Mesenchymal stem cell (in vitro differentiated cells and primary cell): ENCODE results near the gene KISS1.

Source experiments
- DNase-seq: peaks from one replicate; pipeline ENCODE4 v3.0.0-alpha.2; 2013
- H2AFZ ChIP-seq: one replicate; pipeline ENCODE4 v1.6.1; 2013; ENCODE audit warnings: low read depth, mild to moderate bottlenecking, control low read depth, inconsistent platforms, low read length, moderate library complexity
- H2AK5ac ChIP-seq: 2 replicates; pipeline ENCODE4 v1.6.1; 2013; ENCODE audit warnings: low read length, moderate library complexity, mild to moderate bottlenecking, inconsistent platforms; ENCODE audit not compliant: severe bottlenecking
- H2BK120ac ChIP-seq: one replicate; pipeline ENCODE4 v1.6.1; 2013; ENCODE audit warnings: low read depth, mild to moderate bottlenecking, inconsistent platforms, low read length, moderate library complexity
- H2BK12ac ChIP-seq, 2 experiments: one replicate each; pipeline ENCODE4 v1.6.1; 2013; ENCODE audit warnings: inconsistent platforms in 2 of 2, low read length in 2 of 2, mild to moderate bottlenecking in 2 of 2, moderate library complexity in 2 of 2, control low read depth in 1 of 2
- H2BK15ac ChIP-seq: one replicate; pipeline ENCODE4 v1.6.1; 2013; ENCODE audit warnings: mild to moderate bottlenecking, low read depth, inconsistent platforms; ENCODE audit not compliant: poor library complexity, severe bottlenecking
- H2BK5ac ChIP-seq: 2 replicates; pipeline ENCODE4 v1.6.1; 2013; ENCODE audit warnings: low read depth, mild to moderate bottlenecking, low read length, control low read depth, inconsistent platforms; ENCODE audit not compliant: poor library complexity, severe bottlenecking
- H3K14ac ChIP-seq, 2 experiments: one replicate each; pipeline ENCODE4 v1.6.1; 2013; ENCODE audit warnings: inconsistent platforms in 2 of 2, low read length in 2 of 2, control low read depth in 1 of 2, mild to moderate bottlenecking in 1 of 2, moderate library complexity in 1 of 2
- H3K18ac ChIP-seq, 2 experiments: one replicate each; pipeline ENCODE4 v1.6.1; 2013; ENCODE audit warnings: inconsistent platforms in 2 of 2, low read length in 2 of 2, control low read depth in 1 of 2, low read depth in 1 of 2, mild to moderate bottlenecking in 1 of 2
- H3K23ac ChIP-seq, 2 experiments: one replicate each; pipeline ENCODE4 v1.6.1; 2013; ENCODE audit warnings: inconsistent platforms in 2 of 2, low read length in 2 of 2, mild to moderate bottlenecking in 2 of 2, moderate library complexity in 2 of 2, control low read depth in 1 of 2
- H3K27ac ChIP-seq: 2 replicates; pipeline ENCODE4 v1.5.1; 2013; ENCODE audit warnings: mild to moderate bottlenecking, moderate library complexity, low read length, control low read depth, inconsistent platforms; ENCODE audit not compliant: poor library complexity, severe bottlenecking
- H3K27me3 ChIP-seq, 2 experiments: 2 replicates each; pipeline versions ENCODE4 v1.6.1 to v1.7.0; 2013; ENCODE audit warnings: low read length in 2 of 2, mild to moderate bottlenecking in 2 of 2, moderate library complexity in 2 of 2, control low read depth in 1 of 2, inconsistent platforms in 1 of 2; ENCODE audit not compliant: control insufficient read depth in 1 of 2, insufficient read depth in 1 of 2
- H3K36me3 ChIP-seq, 2 experiments: 2 replicates each; pipeline versions ENCODE4 v1.6.1 to v1.7.0; 2013; ENCODE audit warnings: low read length in 2 of 2, control low read depth in 1 of 2, inconsistent platforms in 1 of 2, low read depth in 1 of 2, mild to moderate bottlenecking in 1 of 2; ENCODE audit not compliant: insufficient read depth in 2 of 2, control insufficient read depth in 1 of 2
- H3K4ac ChIP-seq, 2 experiments: one replicate each; pipeline ENCODE4 v1.6.1; 2013; ENCODE audit warnings: inconsistent platforms in 2 of 2, low read length in 2 of 2, mild to moderate bottlenecking in 2 of 2, moderate library complexity in 2 of 2, control low read depth in 1 of 2, low read depth in 1 of 2
- H3K4me1 ChIP-seq: 2 replicates; pipeline ENCODE4 v1.6.1; 2013; ENCODE audit warnings: low read depth, low read length, control low read depth; ENCODE audit not compliant: control insufficient read depth, insufficient read depth
- H3K4me2 ChIP-seq: 2 replicates; pipeline ENCODE4 v1.6.1; 2013; ENCODE audit warnings: low read length, mild to moderate bottlenecking, inconsistent platforms; ENCODE audit not compliant: poor library complexity, severe bottlenecking
- H3K4me3 ChIP-seq, 2 experiments: 2 replicates each; pipeline versions ENCODE4 v1.5.1 to v1.7.0; 2013; ENCODE audit warnings: low read length in 2 of 2, mild to moderate bottlenecking in 2 of 2, control low read depth in 1 of 2, low read depth in 1 of 2; ENCODE audit not compliant: insufficient read depth in 1 of 2
- H3K79me1 ChIP-seq: replicated peaks from 2 replicates; pipeline ENCODE4 v1.6.1; 2013; ENCODE audit warnings: mild to moderate bottlenecking, control low read depth, low read length, inconsistent platforms; ENCODE audit not compliant: poor library complexity, severe bottlenecking
- H3K9ac ChIP-seq: 2 replicates; pipeline ENCODE4 v1.7.0; 2013; ENCODE audit warnings: mild to moderate bottlenecking, low read length, moderate library complexity
- H3K9me3 ChIP-seq: 2 replicates; pipeline ENCODE4 v1.7.0; 2013; ENCODE audit warnings: mild to moderate bottlenecking, low read length; ENCODE audit not compliant: control insufficient read depth
- H4K8ac ChIP-seq: one replicate; pipeline ENCODE4 v1.6.1; 2013; ENCODE audit warnings: inconsistent platforms, mild to moderate bottlenecking, low read length, moderate library complexity
- H4K91ac ChIP-seq: one replicate; pipeline ENCODE4 v1.6.1; 2013; ENCODE audit warnings: mild to moderate bottlenecking, low read length, inconsistent platforms
- WGBS: methylation state at CpG from one replicate; pipeline ENCODE4 v1.1.7; 2013; ENCODE audit warnings: mixed read lengths; 5-methylcytosine and 5-hydroxymethylcytosine counted together

Gene KISS1

GRCh38 chr1:204151552-204152309 is 44.6 kb downstream of the KISS1 start, which contains the start of gene ETNK2:
TSS of gene ETNK2 (minus strand) at chr1:204152044. CDS start at chr1:204151852, 192 bp downstream.
- peak within 1 kb of the TSS; percentile 53 for H3K9ac ChIP-seq
- peak within 1 kb of the TSS; percentile 60 for H2AFZ ChIP-seq
- no peak within 1 kb of the TSS for H2BK5ac ChIP-seq
- H3K18ac ChIP-seq = peak within 1 kb of the TSS; percentile 74 to 78
- H3K14ac ChIP-seq = no peak within 1 kb of the TSS
- peaks cover 18 to 66% of the 10 kb centered on the region in 2 experiments for H3K27me3 ChIP-seq
- peak within 1 kb of the TSS in 1 of 2 experiments; percentile 18 for H2BK12ac ChIP-seq
- peak within 1 kb of the TSS; percentile 24 for H2BK120ac ChIP-seq
- H3K23ac ChIP-seq = peak within 1 kb of the TSS in 1 of 2 experiments; percentile 54
- peak; percentile 57 for DNase-seq
- under 1% methylated on average over 56 of the region's 94 CpGs for WGBS
- peak within 1 kb of the TSS; percentile 76 for H4K8ac ChIP-seq
- peak within 1 kb of the TSS; percentile 89 for H2BK15ac ChIP-seq
- peak within 1 kb of the TSS; percentile 35 for H4K91ac ChIP-seq
- H3K4me3 ChIP-seq = peak within 1 kb of the TSS; percentile 71 to 75
- no peak within 1 kb of the TSS for H2AK5ac ChIP-seq
- peak within 1 kb of the TSS; percentile 89 for H3K4me2 ChIP-seq
- H3K79me1 ChIP-seq = no peaks in the 10 kb centered on the region
- H3K4me1 ChIP-seq = peaks cover 17% of the 10 kb centered on the region
- H3K4ac ChIP-seq = peak within 1 kb of the TSS; percentile 17 to 48
- no peaks in the 10 kb centered on the region for H3K9me3 ChIP-seq
- no peaks in the 10 kb centered on the region for H3K36me3 ChIP-seq
- H3K27ac ChIP-seq = no peak within 1 kb of the TSS

GRCh38 chr1:204150702-204151551 is 45.4 kb downstream of the KISS1 start:
- H3K27me3 ChIP-seq = peaks cover 10 to 65% of the 10 kb centered on the region in 2 experiments
- H2BK120ac ChIP-seq = no peak overlapping the region
- H3K4me3 ChIP-seq = peak overlapping the region; percentile 71 to 75
- H2AK5ac ChIP-seq = no peak overlapping the region
- peak; percentile 8 for DNase-seq
- H3K4me2 ChIP-seq = peak overlapping the region; percentile 89
- H4K91ac ChIP-seq = peak overlapping the region; percentile 35
- H4K8ac ChIP-seq = peak overlapping the region; percentile 9
- no peak overlapping the region for H3K14ac ChIP-seq
- WGBS = 32% methylated on average over 25 of the region's 33 CpGs
- H2BK5ac ChIP-seq = no peak overlapping the region
- H3K36me3 ChIP-seq = peaks cover 0 to under 1% of the 10 kb centered on the region in 2 experiments
- H3K27ac ChIP-seq = no peak overlapping the region
- peaks cover 17% of the 10 kb centered on the region for H3K4me1 ChIP-seq
- H3K9ac ChIP-seq = peak overlapping the region; percentile 53
- H3K9me3 ChIP-seq = no peaks in the 10 kb centered on the region
- peak overlapping the region; percentile 89 for H2BK15ac ChIP-seq
- peak overlapping the region in 1 of 2 experiments; percentile 18 for H3K23ac ChIP-seq
- peak overlapping the region; percentile 58 for H2AFZ ChIP-seq
- no peak overlapping the region for H3K4ac ChIP-seq
- H3K79me1 ChIP-seq = no peaks in the 10 kb centered on the region
- H3K18ac ChIP-seq = no peak overlapping the region
- peak overlapping the region in 1 of 2 experiments; percentile 18 for H2BK12ac ChIP-seq

DNA sequence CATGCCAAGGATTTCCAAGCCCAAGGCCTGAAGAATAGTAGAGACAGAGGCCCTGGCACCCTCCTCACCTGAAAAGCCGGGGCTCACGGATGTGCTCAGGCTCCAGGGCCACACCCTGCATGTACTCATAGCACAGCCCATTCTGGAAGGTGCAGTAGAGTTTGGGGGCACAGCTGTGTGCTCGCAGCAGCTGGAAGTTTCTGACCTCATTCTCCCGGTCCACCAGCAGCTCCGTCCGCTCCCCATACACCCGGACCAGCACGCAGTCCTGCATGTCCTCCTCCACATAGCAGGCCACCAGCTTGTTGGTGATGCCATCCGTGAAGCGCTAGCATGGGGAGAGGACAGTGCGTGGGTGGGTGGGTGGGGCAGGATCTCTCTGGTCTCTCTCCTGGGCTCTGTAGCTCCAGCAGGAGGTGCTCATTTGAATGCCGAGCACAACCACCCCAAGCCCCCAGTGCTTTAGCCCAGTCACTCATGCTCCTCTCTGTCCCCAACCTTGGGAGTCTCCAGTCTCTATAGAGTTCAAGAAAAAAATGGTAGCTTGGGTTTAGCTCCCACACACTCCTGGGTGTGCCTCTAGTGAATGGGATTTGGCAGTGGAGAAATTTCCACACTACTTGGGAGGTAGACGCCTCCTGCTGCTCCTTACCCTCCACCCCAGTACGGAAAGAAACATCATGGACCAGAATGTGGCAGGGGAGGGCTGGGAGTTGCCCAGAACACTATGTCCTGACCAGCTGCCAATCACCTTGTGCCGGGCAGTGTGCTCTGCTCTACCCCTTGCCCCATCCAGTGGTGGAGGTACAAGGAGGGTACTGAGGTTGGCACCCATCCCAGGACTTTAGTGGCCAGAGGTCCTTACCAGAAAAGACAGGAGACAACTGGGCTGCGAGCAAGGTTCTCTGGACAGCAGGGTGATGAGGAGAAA is 46.4 kb downstream of the KISS1 start:
- Histone ChIP-seq H3K14ac (no peak overlapping the region), H3K4me1 (peaks cover 17% of the 10 kb centered on the region), H3K23ac (no peak overlapping the region), H2BK120ac (no peak overlapping the region), H3K18ac (no peak overlapping the region), H3K79me1 (no peaks in the 10 kb centered on the region), H2BK15ac (no peak overlapping the region), H3K4me3 (no peak overlapping the region), H3K9ac (no peak overlapping the region), H3K9me3 (no peaks in the 10 kb centered on the region), H3K4ac (no peak overlapping the region), H3K27ac (no peak overlapping the region), H2BK12ac (no peak overlapping the region), H2AFZ (no peak overlapping the region), H3K27me3 (peaks cover 3 to 65% of the 10 kb centered on the region in 2 experiments), H4K8ac (no peak overlapping the region), H4K91ac (no peak overlapping the region), H3K4me2 (no peak overlapping the region), H2BK5ac (no peak overlapping the region), H2AK5ac (no peak overlapping the region), H3K36me3 (peaks cover 0 to 4% of the 10 kb centered on the region in 2 experiments)
- 96% methylated on average over 12 of the region's 16 CpGs for WGBS
- DNase-seq = no peak
